ENCODE data around the gene PRKD1.

The PRKD1 gene

GRCh38 chr14:29829851-29830250 lies 97.8 kb downstream of the PRKD1 start:
- no peak for DNase-seq

DNA sequence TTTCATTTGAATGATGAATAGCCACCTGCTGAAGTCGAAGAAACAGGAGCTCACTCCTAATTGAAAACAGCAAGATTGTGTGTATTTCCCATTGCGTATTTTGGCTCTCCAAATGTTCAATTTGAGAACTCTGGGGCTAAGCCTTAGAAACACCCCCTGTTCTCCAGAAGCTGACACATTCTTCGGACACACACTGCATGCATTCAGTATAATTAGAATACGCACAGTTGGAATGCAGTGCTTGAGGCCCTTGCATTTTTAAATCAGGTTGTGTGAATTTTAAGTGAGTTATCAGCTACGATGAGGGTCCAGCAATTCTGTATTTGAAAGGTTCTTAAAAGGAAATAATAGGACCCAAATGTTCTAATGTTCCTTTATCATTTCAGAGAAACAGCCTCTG lies 103.8 kb downstream of the PRKD1 start:
- DNase-seq = no peak

DNA sequence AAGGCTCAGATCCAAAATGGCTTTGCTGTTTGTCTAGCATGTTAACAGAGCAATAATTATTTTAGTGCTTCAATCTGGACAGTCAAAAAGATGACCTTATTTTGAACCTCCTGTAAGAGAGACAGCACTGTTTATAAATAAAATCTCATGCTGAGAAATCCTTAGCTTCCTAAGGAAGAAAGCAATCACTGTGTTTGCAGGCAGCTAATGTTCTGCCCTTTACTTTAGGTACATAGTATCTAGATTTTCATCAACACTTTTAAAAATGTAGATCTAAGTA lies 105.3 kb downstream of the PRKD1 start:
- DNase-seq = no peak

DNA sequence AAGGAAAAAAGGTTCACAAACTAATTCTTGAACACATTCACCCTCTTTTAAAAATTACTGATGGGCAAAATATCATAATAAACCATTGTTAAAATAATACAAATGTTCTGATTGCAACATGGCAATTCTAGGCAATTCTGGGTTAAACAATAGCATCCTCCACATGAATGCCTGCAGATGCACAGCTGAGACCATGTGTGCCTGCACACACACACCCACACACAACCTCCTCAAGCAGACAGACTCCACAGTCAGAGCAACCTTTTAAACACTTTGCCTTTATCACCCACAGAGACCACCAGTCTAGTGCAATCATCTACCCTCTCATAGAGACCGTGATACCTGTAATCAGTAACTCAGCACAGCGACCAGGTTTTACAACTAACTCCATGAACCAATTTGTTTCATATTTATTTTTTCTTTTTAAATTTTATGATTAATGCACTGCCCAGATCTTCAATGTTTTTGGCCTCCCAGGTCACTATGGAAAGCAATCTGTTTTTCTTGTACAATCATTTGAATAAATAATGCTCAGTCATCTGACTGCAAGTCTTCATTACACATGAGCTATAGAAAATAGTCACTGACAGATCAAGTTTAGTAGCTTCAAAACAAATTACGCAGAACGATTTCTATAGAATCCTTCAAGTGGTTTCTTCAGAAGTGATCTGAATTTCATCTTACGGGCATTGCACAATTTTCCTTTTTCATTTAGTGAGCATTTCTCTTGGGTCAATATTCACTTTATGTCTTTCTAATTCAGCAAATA lies 105.8 kb downstream of the PRKD1 start:
- no peak for DNase-seq

DNA sequence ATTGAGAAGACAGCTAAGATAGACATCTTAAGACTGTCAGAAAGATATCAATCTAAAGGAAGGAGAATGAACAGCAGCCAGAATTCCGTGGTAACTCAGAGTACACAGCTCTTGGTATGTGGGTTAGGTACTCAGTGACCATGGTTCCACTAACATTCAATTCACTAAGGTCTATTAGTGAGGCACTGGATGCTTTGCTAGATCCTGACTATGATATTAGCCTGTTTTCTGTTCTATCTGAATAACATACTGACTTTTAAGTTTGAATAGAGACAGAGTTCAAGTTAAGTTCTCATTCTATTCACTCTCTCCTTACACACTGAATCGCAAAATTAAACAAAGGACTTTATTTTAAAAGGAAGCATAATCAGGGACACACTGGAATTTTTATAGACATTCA lies 106.4 kb downstream of the PRKD1 start:
- no peak for DNase-seq

- DNase-seq = no peak
These were observed 106.9 kb downstream of the PRKD1 start for GRCh38 chr14:29820785-29821184.

- no peak for DNase-seq
These were observed 109.8 kb downstream of the PRKD1 start for GRCh38 chr14:29817767-29818405.

DNA sequence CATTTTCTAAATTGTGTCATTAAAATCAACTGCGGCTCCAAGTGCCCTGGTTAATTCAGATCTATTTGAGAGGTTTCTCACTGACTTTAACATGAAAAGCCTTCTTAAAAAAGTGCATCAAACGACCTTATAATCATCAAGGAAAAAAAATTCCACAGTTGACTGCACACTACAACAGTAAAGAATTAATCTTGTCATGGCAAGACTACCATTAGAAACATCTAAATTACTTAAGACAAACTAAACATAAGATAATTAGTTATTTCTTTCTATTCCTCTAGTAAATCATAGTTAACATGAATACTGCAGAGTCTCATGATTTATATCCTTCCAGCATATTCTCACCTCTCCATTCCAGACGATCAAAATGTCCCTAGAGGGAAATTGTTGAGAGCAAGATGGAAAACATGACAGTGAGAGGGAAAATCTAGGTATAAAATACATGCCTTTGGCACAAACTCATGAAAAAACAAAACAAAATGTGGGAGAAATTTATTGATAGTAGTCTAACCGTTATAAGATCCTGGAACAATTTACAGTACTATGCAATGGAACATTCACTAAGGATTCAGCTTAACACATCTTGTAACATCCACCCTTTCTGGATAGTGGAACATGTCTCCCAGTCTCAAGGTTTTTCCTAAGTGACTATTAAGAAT lies 112.5 kb downstream of the PRKD1 start:
- DNase-seq = no peak

DNA sequence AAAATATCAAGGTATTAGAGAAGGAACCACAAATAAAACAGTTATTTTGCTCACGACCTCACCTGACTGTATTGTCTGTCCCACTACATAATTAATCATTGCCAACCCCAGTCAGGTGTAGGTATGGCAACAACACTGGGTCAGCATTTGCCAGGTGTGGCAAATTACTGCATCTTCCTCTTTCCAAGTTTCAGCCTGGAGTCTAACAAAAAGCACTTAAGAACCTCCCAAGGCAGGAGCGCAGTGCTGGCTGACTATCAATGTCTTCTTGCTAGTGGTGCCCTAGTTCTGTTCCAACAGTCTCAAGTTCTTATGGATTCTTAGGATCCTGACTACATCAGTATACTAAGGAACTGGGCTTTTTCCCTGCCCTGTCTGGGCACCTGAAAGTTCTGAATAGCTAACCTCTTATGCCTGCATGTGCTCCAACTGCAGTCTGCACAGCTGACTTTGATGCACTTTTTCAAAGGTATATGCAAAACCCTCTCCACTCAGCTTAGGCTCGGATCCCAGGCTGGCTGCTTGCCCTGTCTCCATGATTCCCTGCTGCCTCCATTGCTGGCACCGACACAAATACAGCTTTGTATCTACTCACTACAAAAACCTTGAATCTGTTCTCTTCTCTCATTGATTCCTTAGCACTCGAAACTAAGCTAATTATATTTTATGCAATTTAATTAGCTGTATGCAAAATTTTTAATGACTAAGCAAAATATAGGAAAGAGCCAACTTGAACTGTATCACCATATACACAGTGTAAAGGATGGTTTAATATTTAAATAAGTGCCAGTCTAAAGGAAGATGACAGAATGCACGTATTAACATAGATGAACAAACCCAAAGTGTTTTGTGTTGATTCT lies 113.3 kb downstream of the PRKD1 start:
- no peak for DNase-seq

- DNase-seq = no peak
These were observed 117.0 kb downstream of the PRKD1 start for GRCh38 chr14:29810682-29811081.

DNA sequence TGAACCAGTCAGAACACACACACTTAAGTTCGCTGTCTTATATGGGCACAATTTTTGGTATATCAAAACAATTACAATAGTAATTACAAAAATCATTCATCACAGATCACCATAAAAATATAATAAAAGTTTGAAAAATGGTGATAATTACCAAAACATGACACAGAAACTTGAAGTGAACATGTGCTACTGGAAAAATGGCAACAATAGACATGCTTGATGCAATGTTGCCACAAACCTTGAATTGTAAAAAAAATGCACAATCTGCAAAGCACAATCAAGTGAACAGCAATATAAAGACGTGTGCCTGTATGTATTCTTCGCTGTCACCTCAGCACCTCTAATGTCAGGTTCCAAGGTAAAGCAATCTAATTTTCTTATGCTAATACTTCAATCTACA lies 117.6 kb downstream of the PRKD1 start:
- no peak for DNase-seq

DNA sequence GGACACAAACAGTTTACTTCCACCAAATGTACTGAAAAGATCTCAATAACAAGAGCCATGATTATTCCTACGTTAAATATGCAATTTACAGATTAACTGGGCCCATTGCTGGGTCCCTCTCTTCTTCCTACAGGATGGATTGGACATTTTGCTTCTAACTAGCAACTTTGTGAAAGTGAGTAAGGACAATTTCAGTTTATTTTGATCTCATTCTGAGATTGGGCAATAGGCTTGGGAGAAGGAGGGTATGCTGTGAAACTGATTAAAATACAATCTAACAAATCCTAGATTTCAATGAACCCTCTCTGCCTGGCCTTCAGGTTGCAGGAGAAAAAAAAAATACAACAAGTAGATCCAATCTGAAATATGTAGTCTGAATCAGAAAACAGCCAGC lies 121.5 kb downstream of the PRKD1 start:
- no peak for DNase-seq

GRCh38 chr14:29805415-29806123 lies 122.1 kb downstream of the PRKD1 start:
- DNase-seq = no peak

- DNase-seq = no peak
These were observed 123.0 kb downstream of the PRKD1 start for GRCh38 chr14:29804481-29805266.

DNA sequence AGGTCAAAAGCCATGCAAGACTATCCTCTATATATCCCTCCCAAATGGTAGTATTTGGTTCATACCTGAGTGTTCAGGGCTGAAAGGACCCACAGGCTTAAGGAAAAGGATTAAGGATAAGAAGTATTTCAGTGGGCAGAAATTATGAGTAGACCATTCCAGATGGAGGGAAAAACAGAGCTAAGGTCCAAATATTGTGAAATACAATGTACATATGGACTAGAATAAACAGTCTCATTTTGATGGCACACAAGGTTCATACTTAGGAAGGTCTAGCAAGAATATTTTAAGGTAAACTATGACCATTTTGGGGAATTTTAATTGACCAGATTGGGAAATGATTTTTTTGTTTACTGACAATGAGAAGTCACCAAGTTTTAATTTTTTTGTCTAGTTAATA lies 124.6 kb downstream of the PRKD1 start:
- no peak for DNase-seq

DNA sequence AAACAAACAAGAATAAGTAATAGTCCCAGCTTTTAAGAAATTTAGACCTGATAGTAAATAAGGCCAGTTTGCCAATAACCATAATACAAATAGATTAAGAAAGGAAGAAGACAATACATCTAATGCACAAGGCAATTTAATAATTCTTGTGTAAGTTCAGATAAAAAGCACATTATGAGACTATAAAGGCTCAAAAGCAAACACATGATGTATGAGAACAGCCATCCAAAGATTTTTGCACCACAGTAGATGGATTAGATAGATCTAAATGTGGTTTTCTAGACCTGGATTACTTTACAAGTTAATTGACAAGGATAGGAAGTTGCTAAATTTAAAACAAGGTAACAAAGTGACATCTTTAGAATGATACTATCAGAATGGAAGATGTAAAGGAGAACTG lies 125.4 kb downstream of the PRKD1 start:
- no peak for DNase-seq

GRCh38 chr14:29800961-29801360 lies 126.7 kb downstream of the PRKD1 start:
- no peak for DNase-seq

GRCh38 chr14:29799464-29800095 lies 128.1 kb downstream of the PRKD1 start:
- no peak for DNase-seq

- DNase-seq = no peak
These were observed 128.8 kb downstream of the PRKD1 start for GRCh38 chr14:29798811-29799210.

DNA sequence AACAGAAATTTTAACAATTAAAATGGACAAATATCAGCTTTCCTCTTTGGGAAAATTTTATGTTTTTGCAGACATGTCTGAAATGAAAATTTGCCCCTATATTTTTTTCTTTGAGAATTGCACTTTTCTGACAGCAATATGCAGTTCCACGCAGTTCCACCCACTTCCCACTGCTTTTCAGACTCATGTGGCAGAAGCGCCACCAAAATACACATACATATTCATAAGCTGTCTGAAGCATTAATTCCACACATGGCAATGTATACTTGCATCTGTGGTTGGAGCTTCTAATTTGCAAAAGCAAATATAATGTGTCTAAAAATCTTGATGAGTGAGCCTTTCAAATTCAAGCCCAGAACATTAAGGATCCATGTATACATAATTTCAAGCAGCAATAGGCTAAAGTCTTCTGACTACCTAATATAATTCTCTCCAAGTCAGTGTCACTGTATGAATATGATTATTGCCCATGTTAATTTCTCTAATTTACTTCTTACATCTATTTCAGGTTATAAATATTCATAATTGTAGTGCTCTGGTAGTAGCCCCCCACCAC lies 129.5 kb downstream of the PRKD1 start:
- DNase-seq = no peak

DNA sequence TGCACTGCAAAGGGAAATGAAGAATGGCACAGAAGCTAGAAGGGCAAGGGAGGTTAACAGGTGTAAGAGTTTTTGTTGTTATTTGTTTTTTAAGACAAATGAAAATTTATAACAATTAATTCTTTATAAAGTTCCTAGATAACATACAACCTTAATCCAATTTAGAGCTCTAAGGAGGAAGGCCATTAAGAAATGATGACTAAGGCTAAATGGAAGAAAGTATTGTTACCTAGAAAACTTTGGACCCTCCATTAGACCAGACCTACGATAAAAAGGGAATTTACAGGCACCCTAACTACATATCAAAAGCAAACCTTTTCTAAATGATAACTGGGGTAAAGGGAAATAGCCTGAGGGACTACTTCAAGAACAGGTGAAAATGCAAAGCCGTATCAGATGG lies 130.8 kb downstream of the PRKD1 start:
- DNase-seq = no peak
